ENCODE results near the gene CRTAC1.

The CRTAC1 gene

GRCh38 chr10:97974526-97975525, 55.6 kb downstream of the CRTAC1 start:
- no peak for DNase-seq (ENCODE audit: low read depth in 2 of 2)

- DNase-seq (ENCODE audit: low read depth in 2 of 2): no peak
These were observed 56.3 kb downstream of the CRTAC1 start for GRCh38 chr10:97974100-97974499.

GRCh38 chr10:97969538-97970079, 60.8 kb downstream of the CRTAC1 start:
- DNase-seq (ENCODE audit: low read depth in 2 of 2): no peak

- no peak for DNase-seq (ENCODE audit: low read depth in 2 of 2)
These were observed 65.7 kb downstream of the CRTAC1 start for GRCh38 chr10:97964748-97965147.

GRCh38 chr10:97961945-97962344, 68.5 kb downstream of the CRTAC1 start:
- DNase-seq (ENCODE audit: low read depth in 2 of 2): no peak

- DNase-seq (ENCODE audit: low read depth in 2 of 2): no peak
These were observed 70.0 kb downstream of the CRTAC1 start for GRCh38 chr10:97960269-97961056.

GRCh38 chr10:97949462-97949861, 81.0 kb downstream of the CRTAC1 start:
- no peak for DNase-seq (ENCODE audit: low read depth in 2 of 2)

- DNase-seq (ENCODE audit: low read depth in 2 of 2): no peak
These were observed 81.6 kb downstream of the CRTAC1 start for GRCh38 chr10:97948822-97949221.

- no peak for DNase-seq (ENCODE audit: low read depth in 2 of 2)
These were observed 85.6 kb downstream of the CRTAC1 start for GRCh38 chr10:97944772-97945171.

- DNase-seq (ENCODE audit: low read depth in 2 of 2): no peak
These were observed 87.1 kb downstream of the CRTAC1 start for GRCh38 chr10:97943294-97943693.

GRCh38 chr10:97940534-97940933, 89.9 kb downstream of the CRTAC1 start:
- no peak for DNase-seq (ENCODE audit: low read depth in 2 of 2)

GRCh38 chr10:97939446-97939990, 90.9 kb downstream of the CRTAC1 start:
- DNase-seq (ENCODE audit: low read depth in 2 of 2): no peak

- DNase-seq (ENCODE audit: low read depth in 2 of 2): no peak
These were observed 92.5 kb downstream of the CRTAC1 start for GRCh38 chr10:97937928-97938327.

GRCh38 chr10:97937054-97937453, 93.4 kb downstream of the CRTAC1 start:
- DNase-seq (ENCODE audit: low read depth in 2 of 2): no peak

- no peak for DNase-seq (ENCODE audit: low read depth in 2 of 2)
These were observed 94.3 kb downstream of the CRTAC1 start for GRCh38 chr10:97936126-97936525.

GRCh38 chr10:97932932-97933530, 97.4 kb downstream of the CRTAC1 start:
- DNase-seq (ENCODE audit: low read depth in 2 of 2): no peak

GRCh38 chr10:97931041-97931440, 99.4 kb downstream of the CRTAC1 start:
- no peak for DNase-seq (ENCODE audit: low read depth in 2 of 2)

- no peak for DNase-seq (ENCODE audit: low read depth in 2 of 2)
These were observed 101.5 kb downstream of the CRTAC1 start for GRCh38 chr10:97928897-97929296.

GRCh38 chr10:97927622-97928021, 102.8 kb downstream of the CRTAC1 start:
- no peak for DNase-seq (ENCODE audit: low read depth in 2 of 2)

- DNase-seq (ENCODE audit: low read depth in 2 of 2): no peak
These were observed 104.4 kb downstream of the CRTAC1 start for GRCh38 chr10:97926055-97926454.

GRCh38 chr10:97925308-97925938, 105.0 kb downstream of the CRTAC1 start:
- DNase-seq (ENCODE audit: low read depth in 2 of 2): no peak
